GM21529 (cell line): Measurements from ENCODE around the gene VWA3A.
"Not testable (repeated sequence)": the region's sequence is repeated elsewhere in the genome, so short reads cannot be mapped to it uniquely, and the experiment has no call there.

Experiments
- ATAC-seq: cut with Tn5 transposase; IDR thresholded peaks from one replicate; pipeline ENCODE4 v1.9.1; 2021; ENCODE audit not compliant: unreplicated experiment

VWA3A gene

DNA sequence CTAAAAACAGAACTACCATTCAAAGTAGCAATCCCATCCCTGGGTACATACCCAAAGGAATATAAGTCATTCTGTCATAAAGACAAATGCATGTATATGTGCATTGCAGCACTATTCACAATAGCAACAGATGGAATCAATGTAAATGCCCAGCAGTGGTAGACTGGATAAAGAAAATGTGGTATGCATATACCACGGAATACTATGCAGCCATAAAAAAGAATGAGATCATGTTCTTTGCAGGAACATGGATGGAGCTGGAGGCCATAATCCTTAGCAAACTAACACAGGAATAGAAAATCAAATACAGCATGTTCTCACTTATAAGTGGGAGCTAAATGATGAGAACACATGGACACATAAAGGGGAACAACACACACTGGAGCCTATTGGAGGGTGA is 36.2 kb downstream of the VWA3A start:
- ATAC-seq = not testable (repeated sequence)

DNA sequence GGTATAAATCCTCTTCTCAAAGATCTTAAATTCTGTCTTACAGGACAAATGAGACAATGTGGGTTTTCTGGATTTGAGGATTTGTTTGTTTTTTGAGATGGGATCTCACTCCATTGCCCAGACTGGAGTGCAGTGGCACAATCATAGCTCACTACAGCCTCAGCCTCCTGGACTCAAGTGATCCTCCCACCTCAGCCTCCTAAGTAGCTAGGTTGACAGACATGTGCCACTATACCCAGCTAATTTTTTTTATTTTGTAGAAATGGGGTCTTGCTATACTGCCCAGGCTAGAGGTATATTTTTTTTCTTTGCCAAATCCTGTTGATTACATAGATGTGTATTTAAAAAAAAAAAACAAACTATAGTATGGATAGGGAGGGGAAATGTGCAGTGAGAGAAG is 38.2 kb downstream of the VWA3A start:
- ATAC-seq = no peak

DNA sequence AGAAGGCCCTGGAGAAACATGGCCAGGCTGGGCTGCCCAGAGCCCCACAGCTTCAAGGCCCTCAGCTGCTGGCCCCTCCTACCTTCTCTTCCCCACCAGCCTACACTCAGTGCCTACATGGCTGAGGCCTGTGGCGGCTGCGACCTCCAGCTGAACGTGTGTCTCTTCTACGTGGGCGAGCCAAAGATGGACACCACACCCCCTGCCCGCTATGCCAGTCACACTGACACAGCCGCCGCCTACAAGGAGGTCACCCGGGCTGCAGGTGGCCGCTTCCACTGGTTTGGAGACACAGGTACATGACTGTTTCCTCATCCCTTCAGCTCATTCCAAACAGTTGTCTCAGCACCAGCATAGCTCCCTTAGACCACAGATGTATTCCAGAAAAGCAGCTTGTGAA is 40.5 kb downstream of the VWA3A start:
- ATAC-seq = no peak

DNA sequence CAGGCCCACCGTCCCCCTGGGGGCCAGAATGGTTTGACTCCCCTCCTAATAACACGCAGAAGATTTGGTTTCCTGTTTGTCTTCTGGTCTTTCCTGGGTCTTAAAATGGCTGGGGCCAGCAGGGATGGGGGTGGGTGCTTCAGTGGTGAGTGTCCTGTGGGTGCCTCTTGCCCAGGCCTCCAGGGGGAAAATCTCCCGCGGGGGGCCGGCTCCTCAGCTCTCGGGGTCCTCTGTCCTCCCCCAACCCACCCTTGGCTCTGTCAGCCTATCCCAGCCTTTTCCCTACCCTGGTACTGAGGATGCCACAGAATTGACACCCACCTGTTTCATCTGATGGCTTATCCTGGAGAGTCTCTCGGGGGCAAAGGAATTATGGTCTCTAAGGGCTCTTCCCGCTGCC is 46.1 kb downstream of the VWA3A start:
- ATAC-seq = no peak

DNA sequence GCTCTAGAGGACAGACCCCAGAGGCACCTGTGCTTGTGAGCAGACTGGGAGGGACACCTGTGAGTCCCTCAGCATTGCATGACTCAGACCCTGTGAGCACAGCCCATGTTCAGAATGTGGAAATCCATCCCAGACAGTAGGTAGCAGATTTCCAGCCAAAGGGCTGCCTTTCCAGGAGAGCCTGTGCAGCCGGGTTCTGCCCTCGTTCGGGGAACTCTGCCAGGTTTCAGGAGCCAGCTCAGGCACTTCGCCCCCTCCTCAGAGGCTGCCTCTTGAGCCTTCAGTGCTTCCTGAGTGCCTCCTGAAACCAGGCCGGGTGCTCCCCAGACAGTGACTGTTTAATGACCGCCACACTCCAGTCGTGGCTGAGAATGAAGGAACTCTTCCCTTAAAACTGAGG is 46.7 kb downstream of the VWA3A start:
- ATAC-seq = no peak

DNA sequence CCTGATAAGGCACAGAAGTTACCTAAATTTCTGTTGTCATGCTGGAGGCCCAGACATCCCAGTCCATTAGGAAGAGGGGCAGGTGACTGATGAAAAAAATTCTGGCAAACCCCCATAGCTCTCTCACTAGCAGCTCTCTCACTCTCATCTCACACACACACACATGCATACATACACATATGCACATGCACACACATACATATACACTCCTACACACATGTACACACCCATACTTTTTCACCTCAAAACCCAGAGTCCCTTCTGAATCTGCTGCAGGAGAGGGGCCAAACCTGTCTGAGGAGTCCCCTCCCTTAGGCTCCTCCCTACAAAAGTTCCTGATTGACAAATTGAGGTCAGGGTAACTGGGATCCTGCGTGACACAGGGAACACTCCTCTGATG is 47.4 kb downstream of the VWA3A start:
- ATAC-seq = no peak

DNA sequence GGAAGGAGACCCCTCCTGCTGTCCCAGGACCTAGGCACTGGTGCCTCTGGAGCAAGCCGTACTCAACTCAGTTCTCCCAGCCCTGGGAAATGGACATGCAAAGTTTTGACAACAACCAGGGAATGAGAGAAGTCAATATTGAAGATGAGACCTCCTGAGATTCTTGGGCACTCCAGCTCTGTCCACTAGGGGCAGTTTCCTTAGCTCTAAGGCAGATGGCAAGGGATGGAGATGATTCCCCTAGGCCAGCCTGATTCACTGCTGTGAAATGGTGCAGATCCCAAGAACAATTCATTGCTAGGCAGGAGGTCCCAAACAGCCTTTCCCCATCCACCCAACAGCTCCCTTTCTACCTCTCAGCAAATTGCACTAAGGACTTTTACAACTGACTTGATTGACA is 49.4 kb downstream of the VWA3A start:
- no peak for ATAC-seq

DNA sequence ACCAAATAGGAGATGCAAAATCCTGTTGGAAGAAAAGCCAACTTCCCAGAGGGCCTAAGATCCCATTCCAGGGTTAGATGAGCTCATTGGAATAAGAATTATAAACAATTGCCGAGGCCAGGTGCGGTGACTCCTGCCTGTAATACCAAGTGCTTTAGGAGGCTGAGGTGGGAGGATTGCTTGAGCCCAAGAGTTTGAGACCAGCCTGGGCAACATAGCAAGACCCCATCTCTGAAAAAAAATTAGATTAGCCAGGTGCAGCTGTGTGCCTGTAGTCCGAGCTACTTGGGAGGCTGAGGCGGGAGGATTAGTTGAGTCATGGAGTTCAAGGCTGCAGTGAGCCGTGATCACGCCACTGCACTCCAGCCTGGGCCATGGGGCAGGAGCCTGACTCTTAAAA is 52.2 kb downstream of the VWA3A start:
- no peak for ATAC-seq

DNA sequence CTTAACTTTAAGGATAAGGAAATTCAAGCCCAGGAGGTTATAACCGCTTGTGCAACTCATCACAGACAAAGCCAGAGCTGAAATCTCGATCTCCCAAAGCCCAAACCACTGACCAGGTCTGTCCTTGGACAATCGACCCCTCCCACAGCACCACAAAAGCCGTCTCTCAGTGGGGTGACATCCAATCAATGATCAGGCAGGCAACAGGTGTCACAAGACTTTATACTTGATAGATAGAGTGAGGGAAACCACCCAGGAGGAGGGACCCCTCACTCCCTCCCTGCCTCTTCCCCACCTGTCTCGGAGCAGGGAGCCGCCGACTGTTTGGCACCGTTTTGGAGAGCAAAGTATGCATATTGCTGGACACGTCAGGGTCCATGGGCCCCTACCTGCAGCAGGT is 55.5 kb downstream of the VWA3A start:
- ATAC-seq = no peak

DNA sequence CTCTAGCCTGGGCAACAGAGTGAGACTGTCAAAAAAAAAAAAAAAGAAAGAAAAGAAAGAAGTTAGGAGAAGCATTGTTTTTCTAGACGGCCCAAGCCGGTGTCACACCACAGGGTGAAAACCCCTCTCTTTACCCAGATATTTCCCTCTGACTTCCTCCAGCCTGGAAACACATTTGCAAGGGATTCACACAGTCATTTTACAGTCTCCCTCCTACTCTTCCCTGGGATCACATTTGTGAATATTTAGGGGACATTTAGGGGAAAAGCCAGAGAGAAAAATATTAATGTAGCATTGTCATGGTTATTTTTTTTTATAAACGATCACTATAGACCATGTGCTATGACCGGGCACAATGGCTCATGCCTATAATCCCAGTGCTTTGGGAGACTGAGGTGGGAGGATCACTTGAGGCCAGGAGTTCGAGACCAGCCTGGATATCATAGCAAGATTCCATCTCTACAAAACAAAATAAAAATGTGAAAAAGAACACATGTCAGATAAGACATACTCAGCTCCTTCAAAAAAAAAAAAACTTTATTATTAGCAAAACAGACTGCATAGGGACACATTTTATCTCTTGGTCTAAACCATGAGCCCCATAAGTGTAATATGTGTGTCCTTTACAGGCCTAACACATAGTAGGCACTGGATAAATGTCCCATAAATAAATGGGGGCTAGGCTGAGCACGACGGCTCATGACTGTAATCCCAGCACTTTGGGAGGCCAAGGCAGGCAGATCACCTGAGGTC is 59.1 kb downstream of the VWA3A start:
- no peak for ATAC-seq

DNA sequence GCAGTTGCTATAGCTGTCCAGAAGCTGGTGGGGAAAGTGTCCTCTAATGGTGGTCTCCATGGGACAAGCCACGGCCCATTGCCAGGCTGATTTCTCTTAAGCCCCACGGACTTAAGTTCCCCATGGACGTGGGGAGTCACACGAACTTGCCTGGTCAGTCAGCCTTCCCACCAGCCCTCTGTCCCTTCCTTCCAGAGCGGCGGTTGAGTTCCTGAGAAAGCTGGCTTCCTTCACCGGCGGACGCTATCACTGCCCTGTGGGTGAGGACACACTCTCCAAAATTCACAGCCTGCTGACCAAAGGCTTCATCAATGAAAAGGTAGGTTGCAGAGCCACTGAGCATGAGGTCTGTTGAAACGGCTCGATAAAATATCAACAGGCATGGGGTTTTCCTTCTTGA is 60.0 kb downstream of the VWA3A start:
- no peak for ATAC-seq

DNA sequence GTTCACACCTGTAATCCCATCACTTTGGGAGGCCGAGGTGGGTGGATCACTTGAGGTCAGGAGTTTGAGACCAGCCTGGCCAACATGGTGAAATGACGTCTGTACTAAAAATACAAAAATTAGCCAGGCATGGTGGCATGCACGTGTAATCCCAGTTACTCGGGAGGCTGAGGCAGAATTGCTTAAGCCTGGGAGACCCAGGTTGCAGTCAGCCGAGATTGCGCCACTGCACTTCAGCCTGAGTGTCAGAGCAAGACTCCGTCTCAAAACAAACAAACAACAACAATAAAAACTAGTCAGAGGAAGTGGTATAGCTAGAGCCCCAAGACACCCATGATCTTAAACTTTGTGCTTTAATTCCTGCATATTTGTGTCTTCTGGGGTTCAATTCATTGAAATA is 60.7 kb downstream of the VWA3A start:
- ATAC-seq = not testable (repeated sequence)

DNA sequence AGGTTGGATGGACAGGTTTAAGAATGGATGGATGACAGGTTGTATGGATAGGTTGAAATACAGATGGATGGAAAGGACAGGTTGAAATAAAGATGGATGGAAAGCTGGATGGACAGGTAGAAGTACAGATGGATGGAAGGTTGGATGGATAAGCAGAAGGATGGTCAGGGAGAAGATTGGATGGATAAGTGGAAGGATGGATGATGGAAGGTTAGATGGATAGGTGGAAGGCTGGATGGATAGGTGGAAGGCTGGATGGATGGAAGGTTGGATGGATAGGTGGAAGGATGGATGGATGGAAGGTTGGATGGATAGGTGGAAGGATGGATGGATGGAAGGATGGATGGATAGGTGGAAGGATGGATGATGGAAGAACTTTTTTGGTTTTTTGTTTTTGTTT is 69.1 kb downstream of the VWA3A start:
- no peak for ATAC-seq

DNA sequence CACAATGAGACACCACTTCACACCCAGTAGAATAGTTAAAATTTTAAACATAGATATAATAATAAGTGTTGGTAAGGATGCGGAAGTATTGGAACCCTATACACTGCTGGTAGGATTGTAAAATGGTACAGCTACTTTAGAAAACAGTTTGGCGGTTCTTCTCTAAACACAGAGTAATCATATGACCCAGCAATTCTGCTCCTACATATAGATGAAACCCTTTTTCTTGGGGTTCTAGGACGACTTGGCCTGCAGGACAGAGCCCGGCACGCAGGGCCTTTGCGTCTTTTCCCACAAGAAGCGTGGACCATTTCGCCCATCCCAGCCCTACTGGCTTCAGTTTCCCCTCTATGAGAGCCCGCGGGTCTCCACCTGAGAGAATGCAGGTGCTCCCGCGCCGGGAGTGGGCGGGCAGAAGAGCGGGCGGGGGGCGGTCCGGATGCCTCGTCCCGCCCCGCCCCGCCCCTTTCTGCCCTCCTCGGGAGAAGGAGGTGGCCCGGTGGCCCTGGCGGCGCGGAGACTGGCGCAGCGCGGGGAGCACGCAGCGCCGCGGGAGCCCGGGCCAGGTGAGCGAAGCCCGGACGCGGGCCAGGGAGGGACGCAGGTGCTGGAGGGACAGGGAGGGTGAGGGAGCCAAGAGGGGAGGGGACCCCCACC is 69.8 kb downstream of the VWA3A start, which contains the start of gene SDR42E2:
Gene SDR42E2, plus strand, starts transcription at position 508 of the 657 bp plus-strand sequence. CDS start 3,077 bp downstream, outside the sequence.
- no peak for ATAC-seq

DNA sequence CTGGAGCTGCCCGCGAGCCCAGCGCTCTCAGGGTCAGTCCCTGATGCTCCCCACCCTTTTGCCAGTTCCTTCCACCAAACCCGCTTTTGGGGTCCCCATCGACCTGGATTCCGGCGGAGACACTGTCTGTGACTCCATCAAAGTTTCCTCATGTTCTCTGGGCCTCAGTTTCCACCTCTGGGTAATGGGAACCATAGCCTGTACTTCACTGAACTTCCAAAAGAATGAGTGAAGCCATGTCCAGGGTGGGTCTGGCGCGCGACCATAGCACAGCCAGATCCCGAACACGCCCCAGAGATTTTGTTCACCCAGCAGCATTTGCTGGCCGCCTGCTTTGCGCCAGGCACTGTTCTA is 70.3 kb downstream of the VWA3A start:
- ATAC-seq = no peak

DNA sequence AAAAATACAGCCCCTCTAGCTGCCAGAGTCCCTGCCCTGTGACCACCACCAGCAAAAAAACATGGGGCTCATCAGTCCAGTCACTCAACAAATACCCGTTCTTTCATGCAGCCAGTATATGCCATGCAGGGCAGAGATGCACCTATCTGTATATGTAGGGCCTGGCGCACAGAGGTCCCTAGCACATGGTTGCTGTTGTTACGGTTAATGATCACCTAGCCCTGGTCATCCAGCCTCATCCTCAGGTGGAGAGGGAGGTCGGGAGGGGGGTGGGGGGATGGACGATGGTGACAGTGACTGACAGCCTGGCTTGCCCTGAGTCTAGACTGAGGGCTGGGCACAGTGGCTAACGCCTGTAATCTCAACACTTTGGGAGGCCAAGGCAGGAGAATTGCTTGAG is 71.5 kb downstream of the VWA3A start:
- no peak for ATAC-seq

DNA sequence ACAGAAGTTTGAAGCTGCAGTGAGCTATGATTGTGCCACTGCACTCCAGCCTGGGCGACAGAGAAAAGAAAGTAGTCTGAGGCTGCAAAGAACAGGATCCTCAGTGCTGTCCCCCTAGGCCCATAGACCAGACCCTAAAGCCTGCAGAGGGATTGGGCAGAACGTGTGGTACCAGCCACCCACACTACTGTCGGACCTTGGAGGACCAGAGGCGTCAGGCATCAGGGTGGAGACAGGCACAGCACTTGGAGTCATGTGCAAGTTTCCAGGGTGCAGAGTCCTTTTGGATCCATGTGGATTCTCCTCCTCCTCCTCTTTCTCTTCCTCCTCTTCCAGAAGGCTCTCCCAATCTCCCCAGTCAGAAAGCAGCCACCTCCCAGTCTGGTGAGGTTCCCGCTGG is 72.1 kb downstream of the VWA3A start:
- no peak for ATAC-seq

DNA sequence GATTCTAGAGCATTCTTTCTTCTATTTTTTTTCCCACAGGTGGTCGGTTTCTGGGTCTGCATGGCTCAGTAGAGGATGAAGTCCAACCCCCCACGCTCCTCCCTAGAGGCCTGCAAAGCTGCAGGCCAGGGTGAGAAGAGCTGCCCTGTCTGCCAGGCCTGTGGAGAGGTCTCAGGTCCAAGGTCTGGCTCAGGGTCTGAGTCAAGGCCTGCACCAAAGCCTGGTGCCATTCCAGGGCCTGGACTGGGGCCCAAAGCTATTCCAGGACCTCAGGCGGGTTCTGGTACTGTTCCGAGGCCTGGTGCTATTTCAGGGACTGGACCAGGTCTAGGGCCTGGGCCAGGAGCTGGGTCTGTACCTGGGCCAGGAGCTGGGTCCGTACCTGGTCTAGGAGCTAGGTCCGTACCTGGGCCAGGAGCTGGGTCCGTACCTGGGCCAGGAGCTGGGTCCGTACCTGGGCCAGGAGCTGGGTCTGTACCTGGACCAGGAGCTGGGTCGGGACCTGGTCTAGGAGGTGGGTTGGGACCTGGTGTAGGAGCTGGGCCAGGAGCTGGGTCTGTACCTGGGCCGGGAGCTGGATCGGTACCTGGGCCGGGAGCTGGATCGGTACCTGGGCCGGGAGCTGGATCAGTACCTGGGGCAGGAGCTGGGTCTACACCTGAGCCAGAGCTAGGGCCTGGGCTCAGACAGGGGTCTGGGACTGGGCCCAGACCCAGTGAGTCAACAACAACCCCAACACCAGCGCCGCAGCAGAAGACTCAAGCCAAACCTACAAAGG is 73.4 kb downstream of the VWA3A start:
- ATAC-seq = no peak

DNA sequence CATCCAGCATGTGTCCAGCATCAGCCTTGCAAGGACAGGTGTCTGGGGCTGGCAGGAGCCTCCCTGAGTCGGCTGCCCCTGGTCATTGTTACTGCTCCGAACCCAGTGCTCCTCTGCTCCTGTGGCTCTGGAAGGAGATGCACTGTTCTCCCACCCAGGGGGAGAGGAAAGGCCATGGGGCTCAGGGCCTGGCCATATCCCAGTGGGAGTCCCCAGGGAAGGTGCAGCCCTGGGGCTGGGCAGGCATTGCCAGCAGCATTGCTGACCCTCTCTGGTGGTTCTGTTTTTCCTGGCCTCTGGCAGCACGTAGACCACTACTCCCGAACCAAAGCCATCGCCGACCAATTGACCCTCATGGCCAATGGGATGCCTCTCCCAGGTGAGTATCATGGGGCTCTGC is 79.6 kb downstream of the VWA3A start:
- ATAC-seq = no peak

DNA sequence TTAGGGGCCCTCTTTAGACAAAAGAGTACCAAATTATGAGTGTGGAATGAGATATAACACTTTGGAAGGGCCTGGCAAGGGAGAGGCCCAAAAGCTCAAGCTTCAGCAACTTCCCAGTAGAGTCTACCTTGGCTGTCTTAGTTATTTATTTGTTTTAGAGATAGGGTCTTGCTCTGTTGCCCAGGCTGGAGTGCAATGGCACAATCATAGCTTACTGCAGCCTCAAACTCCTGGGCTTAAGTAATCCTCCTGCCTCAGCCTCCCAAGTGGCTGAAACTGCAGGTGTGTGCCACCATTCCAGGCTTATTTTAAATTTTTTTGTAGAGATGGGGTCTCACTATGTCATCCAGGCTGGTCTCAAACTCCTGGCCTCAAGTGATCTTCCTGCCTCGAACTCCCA is 80.3 kb downstream of the VWA3A start:
- not testable (repeated sequence) for ATAC-seq

DNA sequence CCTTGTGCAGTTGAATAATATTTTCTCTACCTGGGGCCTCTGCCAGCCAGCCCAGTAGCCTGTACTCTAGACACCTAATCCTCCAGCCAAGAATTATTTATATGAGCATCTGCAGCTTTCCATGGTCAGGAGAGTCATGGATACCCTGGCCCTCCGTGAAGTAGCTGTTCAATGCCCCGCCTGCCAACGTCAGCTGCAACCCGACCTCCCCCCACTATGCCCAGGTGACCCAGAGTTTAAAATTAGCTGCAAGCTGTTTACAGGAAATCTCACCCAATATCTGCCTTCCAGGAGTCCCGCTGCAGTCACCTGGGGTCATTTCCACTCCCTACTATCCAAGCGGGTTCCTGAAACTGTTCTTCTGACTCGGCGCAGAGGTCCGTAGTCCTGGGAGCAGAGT is 82.3 kb downstream of the VWA3A start:
- no peak for ATAC-seq
